GM12878 (cell line): ENCODE measurements around the gene PRKCB.

Source experiments
- BRCA1 ChIP-seq: IDR thresholded peaks from 2 replicates; pipeline ENCODE4 v1.6.1; 2011; ENCODE audit warnings: low read depth, low read length, improper control_type of control experiment
- EZH2 ChIP-seq: IDR thresholded peaks from 2 replicates; pipeline ENCODE4 v1.6.1; 2012; ENCODE audit warnings: low read depth, mild to moderate bottlenecking, control low read depth, inconsistent platforms, low read length, borderline replicate concordance; ENCODE audit not compliant: control insufficient read depth
- TF ChIP-seq, protein P1 (sequence below), 3 experiments: IDR thresholded peaks in 2 of 3; conservative IDR thresholded peaks in 1 of 3; 2 replicates each; pipeline ENCODE4 v1.5.1; 2011; ENCODE audit warnings: low read depth in 3 of 3, low read length in 3 of 3, mild to moderate bottlenecking in 3 of 3, control low read depth in 2 of 3, moderate library complexity in 2 of 3, inconsistent platforms in 1 of 3, mixed read lengths in 1 of 3; ENCODE audit not compliant: control insufficient read depth in 2 of 3, insufficient read depth in 1 of 3; ENCODE audit errors: extremely low read depth in 1 of 3
- TF ChIP-seq, protein P2 (sequence below): fragments of 450-650 bp; IDR thresholded peaks from 2 replicates; pipeline ENCODE4 v1.6.1; 2017; ENCODE audit warnings: mild to moderate bottlenecking

DNA sequence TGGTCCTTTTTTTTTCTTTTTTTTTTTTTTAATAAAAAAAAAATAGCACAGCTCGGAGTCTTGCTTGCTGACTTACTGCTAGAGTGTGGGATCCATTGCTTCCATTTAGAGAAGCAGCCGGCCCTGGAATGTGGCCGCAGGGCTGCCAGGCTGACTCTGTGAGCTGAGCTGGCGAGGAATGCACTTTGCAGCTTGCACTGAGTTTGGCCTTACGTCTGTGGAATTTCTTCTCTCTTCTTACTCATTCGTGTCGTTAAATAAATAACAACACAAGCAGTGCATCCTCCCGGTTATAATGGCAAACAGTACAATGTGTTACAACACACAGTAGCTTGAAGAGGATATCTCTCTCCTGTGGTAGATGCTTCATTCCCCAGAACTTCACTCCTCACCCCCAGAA is 69.2 kb downstream of the PRKCB start:
- TF ChIP-seq EZH2 (no peak), BRCA1 (no peak)
- TF ChIP-seq, protein P1, sequence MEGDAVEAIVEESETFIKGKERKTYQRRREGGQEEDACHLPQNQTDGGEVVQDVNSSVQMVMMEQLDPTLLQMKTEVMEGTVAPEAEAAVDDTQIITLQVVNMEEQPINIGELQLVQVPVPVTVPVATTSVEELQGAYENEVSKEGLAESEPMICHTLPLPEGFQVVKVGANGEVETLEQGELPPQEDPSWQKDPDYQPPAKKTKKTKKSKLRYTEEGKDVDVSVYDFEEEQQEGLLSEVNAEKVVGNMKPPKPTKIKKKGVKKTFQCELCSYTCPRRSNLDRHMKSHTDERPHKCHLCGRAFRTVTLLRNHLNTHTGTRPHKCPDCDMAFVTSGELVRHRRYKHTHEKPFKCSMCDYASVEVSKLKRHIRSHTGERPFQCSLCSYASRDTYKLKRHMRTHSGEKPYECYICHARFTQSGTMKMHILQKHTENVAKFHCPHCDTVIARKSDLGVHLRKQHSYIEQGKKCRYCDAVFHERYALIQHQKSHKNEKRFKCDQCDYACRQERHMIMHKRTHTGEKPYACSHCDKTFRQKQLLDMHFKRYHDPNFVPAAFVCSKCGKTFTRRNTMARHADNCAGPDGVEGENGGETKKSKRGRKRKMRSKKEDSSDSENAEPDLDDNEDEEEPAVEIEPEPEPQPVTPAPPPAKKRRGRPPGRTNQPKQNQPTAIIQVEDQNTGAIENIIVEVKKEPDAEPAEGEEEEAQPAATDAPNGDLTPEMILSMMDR (IDR thresholded peaks at IDR 0.05 in 2 of 3, conservative IDR thresholded peaks at IDR 0.05 in 1 of 3; ENCODE audit: control insufficient read depth in 2 of 3, extremely low read depth in 1 of 3, insufficient read depth in 1 of 3, low read depth in 3 of 3, low read length in 3 of 3): no peak
- TF ChIP-seq, protein P2, sequence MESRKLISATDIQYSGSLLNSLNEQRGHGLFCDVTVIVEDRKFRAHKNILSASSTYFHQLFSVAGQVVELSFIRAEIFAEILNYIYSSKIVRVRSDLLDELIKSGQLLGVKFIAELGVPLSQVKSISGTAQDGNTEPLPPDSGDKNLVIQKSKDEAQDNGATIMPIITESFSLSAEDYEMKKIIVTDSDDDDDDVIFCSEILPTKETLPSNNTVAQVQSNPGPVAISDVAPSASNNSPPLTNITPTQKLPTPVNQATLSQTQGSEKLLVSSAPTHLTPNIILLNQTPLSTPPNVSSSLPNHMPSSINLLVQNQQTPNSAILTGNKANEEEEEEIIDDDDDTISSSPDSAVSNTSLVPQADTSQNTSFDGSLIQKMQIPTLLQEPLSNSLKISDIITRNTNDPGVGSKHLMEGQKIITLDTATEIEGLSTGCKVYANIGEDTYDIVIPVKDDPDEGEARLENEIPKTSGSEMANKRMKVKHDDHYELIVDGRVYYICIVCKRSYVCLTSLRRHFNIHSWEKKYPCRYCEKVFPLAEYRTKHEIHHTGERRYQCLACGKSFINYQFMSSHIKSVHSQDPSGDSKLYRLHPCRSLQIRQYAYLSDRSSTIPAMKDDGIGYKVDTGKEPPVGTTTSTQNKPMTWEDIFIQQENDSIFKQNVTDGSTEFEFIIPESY: no peak
